PC-9 (cell line): ENCODE results near the gene CDK17. TPM values are rescaled to one million over a fixed set of nuclear protein-coding genes. Genes with fewer than 3 reads are reported as not detected.
"Not testable (repeated sequence)": the region's sequence is repeated elsewhere in the genome, so short reads cannot be mapped to it uniquely, and the experiment has no call there.

ENCODE experiments used
- BruUV-seq: library from RNA; stranded (reverse); fragments of 400-500 nt; replicated peaks from 2 replicates; lab custom pipeline; 2021; lab: Mats Ljungman, UMichigan
- CTCF ChIA-PET: fragments of 300-600 bp; sonication (Branson Sonifier 250); formaldehyde crosslinking; loops from one replicate; lab custom pipeline; 2022; ENCODE audit warnings: antibody characterized with exemption; lab: Charles Lee
- POLR2A ChIA-PET: fragments of 300-600 bp; sonication (Branson Sonifier 250); formaldehyde crosslinking; loops from one replicate; lab custom pipeline; 2022; ENCODE audit warnings: antibody characterized with exemption; ENCODE audit not compliant: unreplicated experiment; lab: Charles Lee
- DNase-seq, 2 experiments: peaks; one replicate each; pipeline versions ENCODE4 v3.0.0 to v3.0.0-alpha.2; 2015 to 2022; ENCODE audit warnings: mixed read lengths in 1 of 2
- H2AFZ ChIP-seq: fragments of 200-600 bp; sonication (generic); 2 replicates; pipeline ENCODE4 v1.8.1; 2017; ENCODE audit warnings: antibody characterized with exemption
- H3F3A ChIP-seq: fragments of 200-600 bp; sonication (generic); 2 replicates; pipeline ENCODE4 v1.8.1; 2017; ENCODE audit warnings: antibody characterized with exemption, mild to moderate bottlenecking, low read depth; ENCODE audit not compliant: insufficient read depth
- H3K27ac ChIP-seq: fragments of 200-600 bp; sonication (generic); 2 replicates; pipeline ENCODE4 v1.6.1; 2016; ENCODE audit warnings: mixed run types
- H3K27me3 ChIP-seq: fragments of 200-600 bp; sonication (generic); 2 replicates; pipeline ENCODE4 v1.6.1; 2016; ENCODE audit warnings: low read depth, mixed run types; ENCODE audit not compliant: insufficient read depth
- H3K36me3 ChIP-seq: fragments of 200-600 bp; sonication (generic); 2 replicates; pipeline ENCODE4 v1.6.1; 2016; ENCODE audit warnings: low read depth, mixed run types
- H3K4me1 ChIP-seq: fragments of 200-600 bp; sonication (generic); replicated peaks from 2 replicates; pipeline ENCODE4 v1.6.1; 2016; ENCODE audit warnings: mixed run types; ENCODE audit not compliant: insufficient read depth
- H3K4me2 ChIP-seq: fragments of 200-600 bp; sonication (generic); 2 replicates; pipeline ENCODE4 v1.6.1; 2017; ENCODE audit warnings: mixed run types
- H3K4me3 ChIP-seq: fragments of 200-600 bp; sonication (generic); 2 replicates; pipeline ENCODE4 v1.6.1; 2016; ENCODE audit warnings: mixed run types
- H3K79me2 ChIP-seq: fragments of 200-600 bp; sonication (generic); 2 replicates; pipeline ENCODE4 v1.6.1; 2017; ENCODE audit warnings: low read depth, mixed run types
- H3K9me2 ChIP-seq: fragments of 200-600 bp; sonication (generic); 2 replicates; pipeline ENCODE4 v1.8.1; 2017; ENCODE audit warnings: mild to moderate bottlenecking; ENCODE audit not compliant: insufficient read depth
- H3K9me3 ChIP-seq: fragments of 200-600 bp; sonication (generic); 2 replicates; pipeline ENCODE4 v1.8.1; 2016; ENCODE audit warnings: low read depth; ENCODE audit not compliant: insufficient read depth
- H4K20me1 ChIP-seq: fragments of 200-600 bp; sonication (generic); 2 replicates; pipeline ENCODE4 v1.8.1; 2017; ENCODE audit not compliant: insufficient read depth
- CTCF ChIP-seq: fragments of 200-600 bp; sonication (generic); conservative IDR thresholded peaks from 2 replicates; pipeline ENCODE4 v1.6.1; 2017; ENCODE audit warnings: mixed run types, antibody characterized with exemption, mild to moderate bottlenecking, moderate library complexity
- EZH2 ChIP-seq: fragments of 200-600 bp; sonication (generic); IDR thresholded peaks from 2 replicates; pipeline ENCODE4 v1.8.0; 2017; ENCODE audit warnings: antibody characterized with exemption, low read depth
- intact Hi-C: fragments of 100-400 bp; cut with micrococcal nuclease; formaldehyde crosslinking; loops from one replicate; pipeline ENCODE4 v1.10.0; 2022; ENCODE audit not compliant: unreplicated experiment
- total RNA-seq: library from RNA; stranded (reverse); gene quantifications from 2 replicates; pipeline ENCODE4 v1.2.3, GENCODE V29; 2021

Gene CDK17
- total RNA-seq, 1 experiment from 2014 or later: 29.0 TPM

DNA sequence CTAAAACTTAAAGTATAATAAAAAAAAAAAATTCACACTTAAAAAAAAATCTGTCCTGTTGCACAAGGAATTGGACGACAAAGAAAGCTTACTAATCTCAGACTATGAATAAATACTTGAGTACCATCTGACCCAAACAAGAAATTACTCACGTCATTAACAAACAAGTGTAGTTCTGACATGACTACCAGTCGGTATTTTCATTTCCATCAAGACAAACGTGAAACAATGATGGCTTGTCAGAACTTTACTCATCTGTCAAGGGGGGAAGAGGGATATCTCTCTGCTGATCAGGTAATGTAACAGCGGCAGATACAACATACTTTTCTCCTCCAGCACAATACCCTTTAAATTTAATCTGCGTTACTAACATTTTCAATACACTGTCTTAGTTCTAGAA is 78.3 kb downstream of the CDK17 start:
- no peak for DNase-seq
- 0 out of 2 replicates have a peak, but pooled peaks cover 6% of the 10 kb centered on the region for H3K79me2 ChIP-seq
- no peaks in the 10 kb centered on the region; the same call in 1 of the 2 replicates for H3K9me3 ChIP-seq
- POLR2A ChIA-PET: interaction anchor here (0.7 kb wide), 1 partner anchor 848 kb away, joined by 3 read pairs; no protein-coding TSS in a partner anchor
- CTCF ChIA-PET: no interaction called here
- H3K4me1 ChIP-seq: no peaks in the 10 kb centered on the region
- no peak overlapping the region for H3K4me3 ChIP-seq
- no peaks in the 10 kb centered on the region for H3K9me2 ChIP-seq
- H2AFZ ChIP-seq: no peak overlapping the region
- BruUV-seq: no TSS peak
- TF ChIP-seq EZH2: no peak
- no peak for TF ChIP-seq CTCF
- H3K27ac ChIP-seq: no peak overlapping the region
- H3K4me2 ChIP-seq: no peak overlapping the region
- intact Hi-C loops: no loop called here
- H3K36me3 ChIP-seq: peaks cover 7% of the 10 kb centered on the region
- peaks cover 8% of the 10 kb centered on the region for H3F3A ChIP-seq
- peaks cover 5% of the 10 kb centered on the region; the same call in 1 of the 2 replicates for H4K20me1 ChIP-seq
- no peaks in the 10 kb centered on the region for H3K27me3 ChIP-seq

DNA sequence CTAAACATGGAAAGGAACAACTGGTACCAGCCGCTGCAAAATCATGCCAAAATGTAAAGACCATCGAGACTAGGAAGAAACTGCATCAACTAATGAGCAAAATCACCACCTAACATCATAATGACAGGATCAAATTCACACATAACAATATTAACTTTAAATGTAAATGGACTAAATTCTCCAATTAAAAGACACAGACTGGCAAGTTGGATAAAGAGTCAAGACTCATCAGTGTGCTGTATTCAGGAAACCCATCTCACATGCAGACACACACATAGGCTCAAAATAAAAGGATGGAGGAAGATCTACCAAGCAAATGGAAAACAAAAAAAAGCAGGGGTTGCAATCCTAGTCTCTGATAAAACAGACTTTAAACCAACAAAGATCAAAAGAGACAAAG is 82.4 kb downstream of the CDK17 start:
- H4K20me1 ChIP-seq, POLR2A ChIA-PET, H3K36me3 ChIP-seq, H2AFZ ChIP-seq, H3K4me1 ChIP-seq, H3K4me3 ChIP-seq, H3K9me2 ChIP-seq, H3K4me2 ChIP-seq, H3K9me3 ChIP-seq, intact Hi-C loops, DNase-seq, BruUV-seq, H3K27ac ChIP-seq, H3K27me3 ChIP-seq, CTCF ChIA-PET, H3F3A ChIP-seq: not testable (repeated sequence)
- H3K79me2 ChIP-seq: peaks cover 19% of the 10 kb centered on the region

- H4K20me1 ChIP-seq, CTCF ChIA-PET, BruUV-seq, H3K9me3 ChIP-seq, H3K36me3 ChIP-seq, H3K27me3 ChIP-seq, intact Hi-C loops, H3K4me1 ChIP-seq, H3K9me2 ChIP-seq, H2AFZ ChIP-seq: not testable (repeated sequence)
- Histone ChIP-seq H3F3A (peaks cover 17% of the 10 kb centered on the region), H3K4me2 (peak overlapping the region; percentile 58), H3K79me2 (peaks cover 19% of the 10 kb centered on the region), H3K27ac (0 out of 2 replicates have a peak overlapping the region, but pooled peaks have one; percentile 29), H3K4me3 (peak overlapping the region; percentile 49; the same call in 1 of the 2 replicates)
- POLR2A ChIA-PET: interaction anchor here (0.6 kb wide), 1 partner anchor 249 kb away, joined by 3 read pairs; no protein-coding TSS in a partner anchor
- DNase-seq: peak in 1 of 2 experiments; percentile 26
Measured at GRCh38 chr12:96315741-96316481, 84.3 kb downstream of the CDK17 start.

- Histone ChIP-seq H3K4me2 (no peak overlapping the region), H3K27me3 (no peaks in the 10 kb centered on the region), H3K27ac (no peak overlapping the region), H3K9me3 (no peaks in the 10 kb centered on the region), H3K4me1 (no peaks in the 10 kb centered on the region), H3K36me3 (no peaks in the 10 kb centered on the region; the same call in 1 of the 2 replicates), H4K20me1 (peaks cover 6% of the 10 kb centered on the region; the same call in 1 of the 2 replicates), H3K79me2 (peaks cover 22% of the 10 kb centered on the region), H3K4me3 (no peak overlapping the region), H3F3A (peaks cover 23% of the 10 kb centered on the region), H3K9me2 (no peaks in the 10 kb centered on the region), H2AFZ (no peak overlapping the region)
- intact Hi-C loops: no loop called here
- TF ChIP-seq CTCF (no peak), EZH2 (no peak)
- ChIA-PET POLR2A (no interaction called here), CTCF (interaction anchor here (0.6 kb wide), 1 partner anchor 46 kb away, joined by 22 read pairs; no protein-coding TSS in a partner anchor)
- BruUV-seq: no TSS peak
- DNase-seq: no peak
Measured at GRCh38 chr12:96314723-96315122, 85.5 kb downstream of the CDK17 start.
